SU-DHL-6 (cell line): ENCODE results near the gene ANKS6.

Source experiments
- H2AFZ ChIP-seq: fragments of 200-600 bp; sonication (generic); 2 replicates; pipeline ENCODE4 v1.6.1; 2014; ENCODE audit warnings: low read depth, mild to moderate bottlenecking, moderate library complexity, mixed read lengths, antibody characterized with exemption, low read length; ENCODE audit not compliant: severe bottlenecking
- H3F3A ChIP-seq: fragments of 200-600 bp; shearing (Covaris generic); 2 replicates; pipeline ENCODE4 v1.6.0; 2016; ENCODE audit warnings: antibody characterized with exemption, mild to moderate bottlenecking; ENCODE audit not compliant: insufficient read depth
- H3K27ac ChIP-seq: fragments of 200-600 bp; sonication (generic); 2 replicates; pipeline ENCODE4 v1.5.1; 2016; ENCODE audit warnings: low read depth, mild to moderate bottlenecking, low read length, moderate library complexity, mixed read lengths
- H3K27me3 ChIP-seq: fragments of 200-600 bp; sonication (generic), shearing (Covaris generic); 2 replicates; pipeline ENCODE4 v1.6.0; 2014; ENCODE audit warnings: mild to moderate bottlenecking, low read length
- H3K36me3 ChIP-seq: fragments of 200-600 bp; sonication (generic); 2 replicates; pipeline ENCODE4 v1.6.1; 2014; ENCODE audit warnings: mild to moderate bottlenecking, low read length, mixed read lengths
- H3K4me2 ChIP-seq: fragments of 300-600, 200-600 bp; shearing (Covaris generic), sonication (generic); 2 replicates; pipeline ENCODE4 v1.6.0; 2014; ENCODE audit warnings: low read length, low read depth, mild to moderate bottlenecking; ENCODE audit not compliant: poor library complexity, severe bottlenecking
- H3K4me3 ChIP-seq: fragments of 200-600 bp; sonication (generic); 2 replicates; pipeline ENCODE4 v1.5.1; 2014; ENCODE audit warnings: antibody characterized with exemption, low read length, mild to moderate bottlenecking, mixed read lengths; ENCODE audit not compliant: insufficient read depth, poor library complexity, severe bottlenecking
- H3K79me2 ChIP-seq: fragments of 200-600 bp; sonication (generic); 2 replicates; pipeline ENCODE4 v1.6.1; 2014; ENCODE audit warnings: mild to moderate bottlenecking, low read length, moderate library complexity; ENCODE audit not compliant: insufficient read depth
- H3K9ac ChIP-seq: fragments of 200-600 bp; sonication (generic); 2 replicates; pipeline ENCODE4 v1.7.0; 2014; ENCODE audit warnings: mild to moderate bottlenecking, low read length
- H3K9me2 ChIP-seq: fragments of 200-600 bp; sonication (generic); replicated peaks from 2 replicates; pipeline ENCODE4 v1.6.1; 2014; ENCODE audit warnings: low read length; ENCODE audit not compliant: insufficient read depth
- H3K9me3 ChIP-seq: fragments of 200-600 bp; sonication (generic); 2 replicates; pipeline ENCODE4 v1.6.1; 2014; ENCODE audit warnings: low read length, mixed read lengths; ENCODE audit not compliant: insufficient read depth
- H4K20me1 ChIP-seq: fragments of 200-600 bp; sonication (generic); 2 replicates; pipeline ENCODE4 v1.6.1; 2014; ENCODE audit warnings: low read depth, mild to moderate bottlenecking, antibody characterized with exemption, low read length, moderate library complexity, mixed read lengths
- EZH2phosphoT487 ChIP-seq: fragments of 200-600 bp; sonication (generic), shearing (Covaris generic); conservative IDR thresholded peaks from 2 replicates; pipeline ENCODE4 v1.6.1; 2018; ENCODE audit warnings: mild to moderate bottlenecking, antibody characterized with exemption, low read length, moderate library complexity, mixed read lengths
- TF ChIP-seq, protein P1 (sequence below): fragments of 200-600 bp; sonication (generic); IDR thresholded peaks from one replicate; pipeline ENCODE4 v1.5.1; 2017; ENCODE audit warnings: antibody characterized with exemption, mild to moderate bottlenecking, low read length, moderate library complexity; ENCODE audit not compliant: insufficient read depth, poor library complexity, severe bottlenecking

Gene ANKS6

DNA sequence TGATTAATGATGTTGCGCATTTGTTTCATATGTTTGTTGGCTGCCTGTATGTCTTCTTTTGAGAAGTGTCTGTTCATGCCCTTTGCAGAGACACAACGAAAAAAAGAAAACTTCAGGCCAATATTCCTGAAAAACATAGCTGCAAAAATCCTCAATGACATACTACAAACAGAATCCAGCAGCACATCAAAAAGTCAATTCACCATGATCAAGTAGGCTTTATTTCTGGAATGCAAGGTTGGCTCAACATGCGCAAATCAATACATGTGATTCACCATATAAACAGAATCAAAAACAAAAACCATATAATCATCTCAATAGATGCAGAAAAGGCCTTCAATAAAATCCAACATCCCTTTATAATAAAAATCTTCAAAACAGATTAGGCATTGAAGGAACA is 1.9 kb upstream of the ANKS6 start:
- H2AFZ ChIP-seq = no peak overlapping the region
- H3K79me2 ChIP-seq = no peaks in the 10 kb centered on the region
- H3K9me2 ChIP-seq = no peaks in the 10 kb centered on the region
- H3K27ac ChIP-seq = no peak overlapping the region
- H3F3A ChIP-seq = no peaks in the 10 kb centered on the region
- no peak overlapping the region for H3K4me2 ChIP-seq
- no peaks in the 10 kb centered on the region for H3K9me3 ChIP-seq
- no peaks in the 10 kb centered on the region for H3K27me3 ChIP-seq
- no peaks in the 10 kb centered on the region; the same call in 1 of the 2 replicates for H4K20me1 ChIP-seq
- TF ChIP-seq, protein P1, sequence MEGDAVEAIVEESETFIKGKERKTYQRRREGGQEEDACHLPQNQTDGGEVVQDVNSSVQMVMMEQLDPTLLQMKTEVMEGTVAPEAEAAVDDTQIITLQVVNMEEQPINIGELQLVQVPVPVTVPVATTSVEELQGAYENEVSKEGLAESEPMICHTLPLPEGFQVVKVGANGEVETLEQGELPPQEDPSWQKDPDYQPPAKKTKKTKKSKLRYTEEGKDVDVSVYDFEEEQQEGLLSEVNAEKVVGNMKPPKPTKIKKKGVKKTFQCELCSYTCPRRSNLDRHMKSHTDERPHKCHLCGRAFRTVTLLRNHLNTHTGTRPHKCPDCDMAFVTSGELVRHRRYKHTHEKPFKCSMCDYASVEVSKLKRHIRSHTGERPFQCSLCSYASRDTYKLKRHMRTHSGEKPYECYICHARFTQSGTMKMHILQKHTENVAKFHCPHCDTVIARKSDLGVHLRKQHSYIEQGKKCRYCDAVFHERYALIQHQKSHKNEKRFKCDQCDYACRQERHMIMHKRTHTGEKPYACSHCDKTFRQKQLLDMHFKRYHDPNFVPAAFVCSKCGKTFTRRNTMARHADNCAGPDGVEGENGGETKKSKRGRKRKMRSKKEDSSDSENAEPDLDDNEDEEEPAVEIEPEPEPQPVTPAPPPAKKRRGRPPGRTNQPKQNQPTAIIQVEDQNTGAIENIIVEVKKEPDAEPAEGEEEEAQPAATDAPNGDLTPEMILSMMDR = no peak
- TF ChIP-seq EZH2phosphoT487 = no peak
- H3K4me3 ChIP-seq = no peak overlapping the region
- H3K36me3 ChIP-seq = no peaks in the 10 kb centered on the region
- H3K9ac ChIP-seq = no peak overlapping the region

DNA sequence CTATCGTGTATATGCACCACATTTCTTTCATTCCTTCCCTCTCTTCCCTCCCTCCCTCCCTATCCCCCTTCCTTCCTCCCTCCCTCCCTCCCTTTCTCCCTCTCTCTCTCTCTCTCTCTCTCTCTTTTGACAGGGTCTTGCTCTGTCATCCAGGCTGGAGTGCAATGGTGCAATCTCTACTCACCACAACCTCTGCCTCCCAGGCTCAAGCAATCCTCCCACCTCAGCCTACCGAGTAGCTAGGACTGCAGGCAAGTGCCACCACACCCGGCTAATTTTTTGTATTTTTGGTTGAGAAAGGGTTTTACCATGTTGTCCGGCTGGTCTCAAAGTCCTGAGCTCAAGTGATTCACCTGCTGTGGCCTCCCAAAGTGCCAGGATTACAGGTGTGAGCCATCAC is 1.1 kb upstream of the ANKS6 start:
- no peak overlapping the region for H2AFZ ChIP-seq
- no peaks in the 10 kb centered on the region for H3F3A ChIP-seq
- H3K4me3 ChIP-seq = no peak overlapping the region
- TF ChIP-seq EZH2phosphoT487 = no peak
- TF ChIP-seq, protein P1 = no peak
- no peaks in the 10 kb centered on the region for H3K79me2 ChIP-seq
- no peak overlapping the region for H3K9ac ChIP-seq
- no peaks in the 10 kb centered on the region for H3K27me3 ChIP-seq
- no peaks in the 10 kb centered on the region; the same call in 1 of the 2 replicates for H4K20me1 ChIP-seq
- H3K9me3 ChIP-seq = no peaks in the 10 kb centered on the region
- H3K4me2 ChIP-seq = no peak overlapping the region
- no peaks in the 10 kb centered on the region for H3K9me2 ChIP-seq
- H3K27ac ChIP-seq = no peak overlapping the region
- no peaks in the 10 kb centered on the region for H3K36me3 ChIP-seq

DNA sequence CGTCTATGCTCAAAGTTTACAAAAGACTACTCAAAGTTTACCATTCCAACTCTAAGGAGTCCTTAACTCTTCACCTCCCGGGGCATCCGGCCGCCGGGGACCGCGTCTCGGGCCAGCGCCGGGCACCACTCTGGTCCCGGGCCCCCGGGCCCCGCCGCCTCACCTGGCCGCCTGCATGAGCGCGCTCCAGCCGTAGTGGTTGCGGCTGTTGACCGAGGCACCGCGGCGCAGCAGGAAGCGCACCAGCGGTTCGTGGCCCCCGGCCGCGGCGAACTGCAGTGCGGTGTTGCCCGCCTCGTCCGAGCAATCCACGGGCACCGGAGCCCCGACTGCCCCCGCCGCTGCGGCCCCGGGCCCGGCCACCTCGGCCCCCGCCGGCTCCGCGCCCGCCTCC is 388 bp downstream of the ANKS6 start:
- no peaks in the 10 kb centered on the region for H3K9me2 ChIP-seq
- peak overlapping the region; percentile 58 for H3K9ac ChIP-seq
- peak overlapping the region; percentile 70 for H3K4me2 ChIP-seq
- H3K36me3 ChIP-seq = no peaks in the 10 kb centered on the region
- no peak for TF ChIP-seq EZH2phosphoT487
- TF ChIP-seq, protein P1 = no peak
- peak overlapping the region; percentile 66 for H3K4me3 ChIP-seq
- H4K20me1 ChIP-seq = no peaks in the 10 kb centered on the region; the same call in 1 of the 2 replicates
- no peak overlapping the region for H2AFZ ChIP-seq
- no peaks in the 10 kb centered on the region for H3K27me3 ChIP-seq
- no peaks in the 10 kb centered on the region for H3K9me3 ChIP-seq
- no peak overlapping the region for H3K27ac ChIP-seq
- no peaks in the 10 kb centered on the region for H3K79me2 ChIP-seq
- no peaks in the 10 kb centered on the region for H3F3A ChIP-seq
